Measurements from ENCODE around the gene EIF2B5. TPM values are rescaled to one million over a fixed set of nuclear protein-coding genes. Genes with fewer than 3 reads are reported as not detected.

The EIF2B5 gene
- 39.6 and 41.7 TPM in 2 replicates for total RNA-seq

DNA sequence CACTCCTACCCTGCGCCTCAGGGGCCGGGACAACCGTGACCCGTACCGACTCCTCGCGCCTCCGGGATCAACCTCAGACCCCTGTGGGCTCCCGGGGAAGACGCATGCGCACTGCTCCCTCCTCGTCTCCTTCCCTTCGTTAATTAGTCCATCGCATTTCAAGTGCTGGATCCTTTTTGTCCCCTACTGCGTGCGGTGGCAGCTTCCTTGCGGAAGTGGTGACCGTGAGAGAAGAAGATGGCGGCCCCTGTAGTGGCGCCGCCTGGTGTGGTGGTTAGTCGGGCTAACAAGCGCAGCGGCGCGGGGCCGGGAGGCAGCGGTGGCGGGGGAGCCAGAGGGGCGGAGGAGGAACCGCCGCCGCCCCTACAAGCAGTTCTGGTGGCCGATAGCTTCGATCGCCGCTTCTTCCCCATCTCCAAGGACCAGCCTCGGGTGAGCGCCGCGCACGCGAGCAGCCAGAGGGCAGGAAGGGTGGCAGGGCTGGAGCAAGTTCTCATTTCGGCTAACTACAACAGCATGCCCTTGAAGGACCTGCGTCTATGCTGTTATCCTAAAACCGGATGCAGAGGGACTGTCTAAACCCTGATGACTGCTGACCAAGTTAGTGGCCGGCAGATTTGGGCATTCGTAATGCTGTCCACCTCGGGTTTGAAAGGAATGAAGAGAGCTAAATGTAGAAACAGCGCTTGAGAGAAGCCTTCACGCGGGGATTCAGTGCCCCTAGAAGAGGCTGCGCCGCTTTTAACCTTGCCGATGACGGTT is at the start of gene EIF2B5:
TSS of gene EIF2B5 (plus strand) at position 210 of the 762 bp plus-strand sequence. CDS start at position 238, 28 bp downstream.

DNA sequence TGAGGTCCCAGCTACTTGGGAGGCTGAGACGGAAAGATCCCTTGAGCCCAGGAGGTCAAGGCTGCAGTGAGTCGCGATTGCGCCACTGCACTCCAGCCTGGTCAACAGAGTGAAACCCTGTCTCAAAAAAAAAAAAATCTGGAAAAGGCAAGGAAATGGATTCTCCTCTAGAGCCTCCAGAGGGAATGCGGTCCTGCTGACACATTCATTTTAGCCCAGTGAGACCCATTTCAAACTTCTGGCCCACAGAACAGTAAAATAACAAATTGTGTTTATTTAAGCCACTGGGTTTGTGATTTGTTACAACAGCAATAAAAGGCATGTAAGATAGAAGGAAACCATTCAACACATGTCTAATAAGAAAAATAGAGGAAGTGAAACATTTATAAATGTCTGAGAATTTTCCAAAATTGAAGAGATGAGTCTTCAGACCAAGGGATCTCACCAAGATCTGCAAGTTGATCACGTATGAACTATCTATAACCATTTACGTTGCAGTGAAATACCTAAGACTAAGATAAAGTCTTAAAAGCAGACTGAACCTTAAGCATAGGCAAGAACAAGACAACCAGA is 38.3 kb upstream of the EIF2B5 start, which contains the start of gene HTR3E:
TSS of gene HTR3E (plus strand) at position 254 of the 573 bp plus-strand sequence. CDS start 466 bp downstream, outside the sequence.

DNA sequence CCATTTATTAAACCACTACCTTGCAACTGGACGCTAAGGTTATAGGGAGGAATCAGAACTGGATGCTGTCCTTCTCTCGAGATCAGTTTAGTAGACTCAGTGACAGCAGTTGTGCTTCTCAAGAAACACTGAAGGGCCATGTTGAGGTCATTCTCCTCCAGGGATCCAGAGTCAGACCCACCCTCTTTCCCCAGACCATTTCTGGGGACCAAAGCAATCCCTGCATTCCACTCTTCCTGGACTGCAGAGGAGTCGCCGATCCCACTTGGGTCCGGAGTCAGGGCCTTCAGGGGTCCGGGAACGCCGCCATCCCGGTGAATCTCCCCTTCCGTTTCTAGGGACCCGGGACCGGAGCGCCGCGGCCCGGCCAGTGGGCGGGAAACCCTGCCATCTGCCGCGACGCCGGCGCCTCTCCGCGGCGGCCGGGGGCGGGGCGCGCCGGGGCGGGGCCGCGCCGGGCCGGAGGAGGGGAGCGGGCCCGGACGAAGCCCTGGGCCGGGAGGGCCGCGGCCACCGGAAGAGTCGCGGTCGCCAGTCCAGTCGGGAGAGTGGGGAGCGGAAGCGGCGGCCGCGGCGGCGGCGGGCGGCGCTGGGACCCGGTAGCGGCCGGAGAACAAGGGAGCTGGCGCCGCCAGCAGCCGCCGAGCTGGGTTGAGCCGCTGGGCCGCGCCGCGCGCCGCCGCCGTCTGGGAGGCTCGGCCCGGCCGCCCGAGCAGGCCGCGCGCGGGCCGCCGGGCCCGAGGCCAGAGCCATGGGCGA is 19.9 kb downstream of the EIF2B5 start, which contains the start of gene DVL3:
TSS of gene DVL3 (plus strand) at position 493 of the 759 bp plus-strand sequence. CDS start at position 752, 259 bp downstream.

DNA sequence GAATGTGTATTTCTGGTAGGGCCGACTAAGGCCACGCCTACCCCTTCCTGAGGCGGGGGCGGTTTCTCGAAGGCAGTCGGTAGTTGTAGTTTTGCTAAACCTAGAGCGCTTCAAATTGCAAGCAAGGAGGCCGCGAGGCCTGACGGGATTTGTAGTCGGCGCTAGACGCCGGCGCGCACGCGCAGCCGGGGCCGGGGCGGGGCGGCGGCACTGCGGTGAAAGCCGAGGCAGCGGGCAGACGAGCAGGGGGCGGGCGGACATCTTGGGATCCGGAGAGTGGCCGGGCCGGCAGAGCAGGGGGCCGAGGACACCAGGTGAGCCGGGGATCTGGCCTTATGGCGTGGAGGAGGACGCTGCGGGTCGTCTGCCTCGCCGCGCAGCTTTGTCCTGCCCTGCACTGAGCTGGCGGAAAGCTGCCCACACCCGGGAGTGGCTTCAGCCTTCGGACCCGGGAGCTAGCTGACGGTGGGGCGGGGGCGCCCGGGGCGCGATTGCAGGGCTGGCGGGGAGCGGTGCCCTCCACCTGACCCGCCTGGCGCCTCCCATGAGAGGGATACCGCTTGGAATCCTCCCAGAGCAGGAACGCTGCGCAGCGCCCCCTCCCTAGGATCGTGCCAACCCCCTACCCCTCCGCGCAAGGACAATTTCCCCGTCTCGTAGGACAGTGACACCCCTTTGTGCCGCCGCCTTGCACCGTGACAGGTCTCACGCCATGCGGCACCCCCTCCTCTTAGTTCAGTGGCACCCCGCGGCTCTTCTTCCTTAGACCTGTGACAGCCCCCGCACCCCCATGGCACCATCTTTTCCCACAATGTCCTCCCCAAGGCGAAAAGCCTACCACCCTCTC is 39.7 kb downstream of the EIF2B5 start, which contains the start of gene AP2M1:
TSS of gene AP2M1 (plus strand) at position 210 of the 847 bp plus-strand sequence. CDS start 2,139 bp downstream, outside the sequence.

DNA sequence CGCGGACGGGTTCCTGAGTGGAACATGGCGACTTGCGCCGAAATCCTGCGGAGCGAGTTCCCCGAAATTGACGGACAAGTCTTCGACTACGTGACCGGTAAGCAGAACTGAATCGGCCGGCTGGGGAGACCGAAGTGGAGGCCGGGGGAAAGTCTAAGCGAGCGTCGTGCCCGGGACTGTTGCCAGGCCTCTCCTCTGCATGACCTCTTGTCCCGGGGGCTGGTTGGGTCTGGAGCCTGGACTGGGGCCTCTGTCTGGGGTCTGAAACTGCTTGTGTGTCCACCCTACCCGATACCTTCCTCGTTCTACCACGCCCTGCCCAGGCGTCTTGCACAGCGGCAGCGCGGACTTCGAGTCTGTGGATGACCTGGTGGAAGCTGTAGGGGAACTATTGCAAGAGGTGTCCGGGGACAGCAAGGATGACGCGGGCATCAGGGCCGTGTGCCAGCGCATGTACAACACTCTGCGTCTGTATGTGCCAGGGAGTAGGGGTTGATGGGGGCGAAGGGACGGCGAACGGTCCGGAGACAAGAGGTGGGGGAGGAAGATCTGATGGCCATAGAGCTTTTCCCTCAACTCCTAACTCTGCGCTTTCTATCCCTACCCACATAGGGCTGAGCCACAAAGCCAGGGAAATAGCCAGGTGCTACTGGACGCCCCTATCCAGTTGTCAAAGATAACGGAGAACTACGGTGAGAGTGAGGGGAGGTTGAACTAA is 51.2 kb downstream of the EIF2B5 start, which contains the start of gene ABCF3:
TSS of gene ABCF3 (plus strand) at position 16 of the 718 bp plus-strand sequence. CDS start at position 25, 9 bp downstream.

Other genes starting within 250 kb of the EIF2B5 start
- 16.4 and 20.7 TPM in 2 replicates for gene ABCC5, start 117.5 kb upstream of the EIF2B5 start, total RNA-seq
- gene HTR3D, start 103.6 kb upstream of the EIF2B5 start, total RNA-seq: not detected in 2 replicates
- not detected in 2 replicates for gene HTR3C, start 82.3 kb upstream of the EIF2B5 start, total RNA-seq
- not detected in 2 replicates for gene HTR3E, start 38.3 kb upstream of the EIF2B5 start, total RNA-seq
- 26.0 and 31.9 TPM in 2 replicates for gene DVL3, start 20.0 kb downstream of the EIF2B5 start, total RNA-seq
- gene AP2M1, start 39.5 kb downstream of the EIF2B5 start, total RNA-seq: 476 and 505 TPM in 2 replicates
- 46.4 and 47.9 TPM in 2 replicates for gene ABCF3, start 50.8 kb downstream of the EIF2B5 start, total RNA-seq
- gene VWA5B2, start 94.2 kb downstream of the EIF2B5 start, total RNA-seq: under 0.01 TPM in 1 of 2 replicates, not detected in the other
- gene ALG3, start 113.6 kb downstream of the EIF2B5 start, total RNA-seq: 19.1 and 24.6 TPM in 2 replicates
- gene EEF1AKMT4, start 114.3 kb downstream of the EIF2B5 start, total RNA-seq: 3.6 and 4.9 TPM in 2 replicates
- gene CAMK2N2, start 126.2 kb downstream of the EIF2B5 start, total RNA-seq: 0.19 TPM in 1 of 2 replicates, not detected in the other
- gene ECE2, start 140.7 kb downstream of the EIF2B5 start, total RNA-seq: not detected in 2 replicates
- gene PSMD2, start 163.9 kb downstream of the EIF2B5 start, total RNA-seq: 666 and 747 TPM in 2 replicates
- 359 and 457 TPM in 2 replicates for gene EIF4G1, start 179.2 kb downstream of the EIF2B5 start, total RNA-seq
- 21.1 and 42.1 TPM in 2 replicates for gene FAM131A, start 202.2 kb downstream of the EIF2B5 start, total RNA-seq
- 1.6 and 2.8 TPM in 2 replicates for gene CLCN2, start 226.2 kb downstream of the EIF2B5 start, total RNA-seq
- gene POLR2H, start 226.4 kb downstream of the EIF2B5 start, total RNA-seq: 102 TPM in 2 replicates
- gene THPO, start 242.8 kb downstream of the EIF2B5 start, total RNA-seq: not detected in 2 replicates
- gene CHRD, start 244.7 kb downstream of the EIF2B5 start, total RNA-seq: 0.09 and 0.28 TPM in 2 replicates

All from endothelial cell of coronary artery (primary cell).